ENCODE measurements around the gene TUBA3E. TPM values are rescaled to one million over a fixed set of nuclear protein-coding genes. Genes with fewer than 3 reads are reported as not detected.
"Not testable (repeated sequence)": the region's sequence is repeated elsewhere in the genome, so short reads cannot be mapped to it uniquely, and the experiment has no call there.

The TUBA3E gene
- not detected for total RNA-seq

GRCh38 chr2:130198343-130198742, at the start of gene TUBA3E:
Gene TUBA3E, minus strand, starts transcription at chr2:130198439. Its CDS starts 79 bp downstream, at chr2:130198360.
- Histone ChIP-seq H3K27me3 (no peaks in the 10 kb centered on the region), H3K4me1 (no peaks in the 10 kb centered on the region), H3K9me3 (no peaks in the 10 kb centered on the region), H3K36me3 (no peaks in the 10 kb centered on the region), H3K27ac (no peak within 1 kb of the TSS), H3K4me3 (no peak within 1 kb of the TSS)
- ATAC-seq (ENCODE audit: low FRiP score in 2 of 2) (no peak), DNase-seq (no peak)
- TF ChIP-seq POLR2A (IDR thresholded peaks at IDR 0.05) (no peak), POLR2AphosphoS5 (IDR thresholded peaks at IDR 0.05) (no peak), EP300 (IDR thresholded peaks at IDR 0.05) (no peak), CTCF (IDR thresholded peaks at IDR 0.05) (no peak)
- WGBS, 2 donors: 100% methylated on average over 19 of the region's 26 CpGs; no CpG with 5 or more reads in 1 of the 2 donors

GRCh38 chr2:130246430-130246829, 48.2 kb upstream of the TUBA3E start:
- DNase-seq (no peak), ATAC-seq (ENCODE audit: low FRiP score in 2 of 2) (no peak)
- H3K36me3 ChIP-seq: no peaks in the 10 kb centered on the region
- no peaks in the 10 kb centered on the region for H3K27me3 ChIP-seq
- no peak overlapping the region for H3K4me3 ChIP-seq
- 77 to 90% methylated on average over 7 of the region's 7 CpGs for WGBS, 2 donors
- no peaks in the 10 kb centered on the region for H3K9me3 ChIP-seq
- H3K27ac ChIP-seq: no peak overlapping the region
- no peak for TF ChIP-seq POLR2AphosphoS5 (IDR thresholded peaks at IDR 0.05)
- no peak for TF ChIP-seq POLR2A (IDR thresholded peaks at IDR 0.05)
- TF ChIP-seq CTCF (IDR thresholded peaks at IDR 0.05): no peak
- TF ChIP-seq EP300 (IDR thresholded peaks at IDR 0.05): no peak
- no peaks in the 10 kb centered on the region for H3K4me1 ChIP-seq

- ATAC-seq (ENCODE audit: low FRiP score in 2 of 2): no peak
- Histone ChIP-seq H3K36me3 (no peaks in the 10 kb centered on the region), H3K4me1 (no peaks in the 10 kb centered on the region), H3K27me3 (no peaks in the 10 kb centered on the region), H3K27ac (no peak overlapping the region), H3K9me3 (no peaks in the 10 kb centered on the region), H3K4me3 (no peak overlapping the region)
- TF ChIP-seq EP300 (IDR thresholded peaks at IDR 0.05) (no peak), CTCF (IDR thresholded peaks at IDR 0.05) (no peak), POLR2A (IDR thresholded peaks at IDR 0.05) (no peak)
- DNase-seq: no peak
- WGBS, 2 donors: 50 to 83% methylated on average over 2 of the region's 3 CpGs
Measured at GRCh38 chr2:130245976-130246375, 47.7 kb upstream of the TUBA3E start.

GRCh38 chr2:130243359-130243758, 45.1 kb upstream of the TUBA3E start:
- ATAC-seq (ENCODE audit: low FRiP score in 2 of 2) (no peak), DNase-seq (no peak)
- no peak for TF ChIP-seq POLR2AphosphoS5 (IDR thresholded peaks at IDR 0.05)
- no peak for TF ChIP-seq EP300 (IDR thresholded peaks at IDR 0.05)
- no peak for TF ChIP-seq CTCF (IDR thresholded peaks at IDR 0.05)
- TF ChIP-seq POLR2A (IDR thresholded peaks at IDR 0.05): no peak
- Histone ChIP-seq H3K36me3 (no peaks in the 10 kb centered on the region), H3K4me1 (no peaks in the 10 kb centered on the region), H3K27ac (no peak overlapping the region), H3K4me3 (no peak overlapping the region), H3K9me3 (no peaks in the 10 kb centered on the region), H3K27me3 (no peaks in the 10 kb centered on the region)
- WGBS, 2 donors: 84 to 89% methylated on average over 2 of the region's 2 CpGs

- Histone ChIP-seq H3K27me3 (no peaks in the 10 kb centered on the region), H3K4me1 (no peaks in the 10 kb centered on the region), H3K27ac (no peak overlapping the region), H3K36me3 (no peaks in the 10 kb centered on the region), H3K9me3 (no peaks in the 10 kb centered on the region), H3K4me3 (no peak overlapping the region)
- TF ChIP-seq POLR2A (IDR thresholded peaks at IDR 0.05): no peak
- TF ChIP-seq EP300 (IDR thresholded peaks at IDR 0.05): no peak
- no peak for TF ChIP-seq CTCF (IDR thresholded peaks at IDR 0.05)
- TF ChIP-seq POLR2AphosphoS5 (IDR thresholded peaks at IDR 0.05): no peak
- ATAC-seq (ENCODE audit: low FRiP score in 2 of 2) (no peak), DNase-seq (no peak)
- WGBS, 2 donors: 61 to 77% methylated on average over 8 of the region's 8 CpGs
Measured at GRCh38 chr2:130241041-130241707, 42.9 kb upstream of the TUBA3E start.

GRCh38 chr2:130239581-130239980, 41.3 kb upstream of the TUBA3E start:
- not testable (repeated sequence) for H3K36me3 ChIP-seq

GRCh38 chr2:130233066-130233465, 34.8 kb upstream of the TUBA3E start:
- ATAC-seq (ENCODE audit: low FRiP score in 2 of 2); H3K9me3 ChIP-seq; H3K27ac ChIP-seq; H3K4me1 ChIP-seq; H3K36me3 ChIP-seq; H3K4me3 ChIP-seq; DNase-seq; H3K27me3 ChIP-seq: not testable (repeated sequence)
- 84 to 89% methylated on average over 2 of the region's 2 CpGs for WGBS, 2 donors

More at GRCh38 chr2:130239581-130239980, 41.3 kb upstream of the TUBA3E start:
- not testable (repeated sequence) for H3K4me3 ChIP-seq; ATAC-seq (ENCODE audit: low FRiP score in 2 of 2); DNase-seq; H3K27ac ChIP-seq; H3K9me3 ChIP-seq; H3K4me1 ChIP-seq; H3K27me3 ChIP-seq
- 69 to 71% methylated on average over 6 of the region's 6 CpGs for WGBS, 2 donors
